HL-60 (cell line): ENCODE data around the gene KCNQ1.

ENCODE experiments used
- DNase-seq, 2 experiments: peaks; one replicate each; pipeline ENCODE4 v3.0.0-alpha.2; 2010 to 2020; ENCODE audit warnings: low read depth in 1 of 2, low spot score in 1 of 2
- H3K27ac ChIP-seq: fragments of 250-450 bp; sonication (Bioruptor Pico); replicated peaks from 2 replicates; pipeline ENCODE4 v1.5.1; 2020; ENCODE audit warnings: mild to moderate bottlenecking, moderate library complexity
- H3K27me3 ChIP-seq: fragments of 250-450 bp; sonication (Bioruptor Pico); 2 replicates; pipeline ENCODE4 v1.5.1; 2021; ENCODE audit warnings: mild to moderate bottlenecking, moderate library complexity; ENCODE audit not compliant: insufficient read depth, poor library complexity, severe bottlenecking
- H3K4me3 ChIP-seq: replicated peaks from 2 replicates; pipeline ENCODE4 v1.5.1; 2011; ENCODE audit warnings: mild to moderate bottlenecking, control low read depth, low read length; ENCODE audit not compliant: insufficient read depth
- CTCF ChIP-seq: IDR thresholded peaks from one replicate; pipeline ENCODE4 v1.5.1; 2011; ENCODE audit warnings: low read length, control low read depth, inconsistent platforms; ENCODE audit not compliant: insufficient read depth
- GABPA ChIP-seq: IDR thresholded peaks from 2 replicates; pipeline ENCODE4 v1.6.1; 2012; ENCODE audit warnings: low read depth
- POLR2AphosphoS5 ChIP-seq: IDR thresholded peaks from 2 replicates; pipeline ENCODE4 v1.6.1; 2012; ENCODE audit warnings: low read depth
- REST ChIP-seq: IDR thresholded peaks from 2 replicates; pipeline ENCODE4 v1.6.1; 2012; ENCODE audit warnings: low read depth; ENCODE audit not compliant: insufficient replicate concordance
- SPI1 ChIP-seq: IDR thresholded peaks from 2 replicates; pipeline ENCODE4 v1.6.1; 2012; ENCODE audit warnings: low read depth, mild to moderate bottlenecking, borderline replicate concordance

KCNQ1 gene

GRCh38 chr11:2555891-2556290 is 111.1 kb downstream of the KCNQ1 start:
- H3K4me3 ChIP-seq = no peak overlapping the region
- H3K27ac ChIP-seq = no peak overlapping the region
- TF ChIP-seq GABPA (no peak), CTCF (no peak), REST (no peak), POLR2AphosphoS5 (no peak), SPI1 (no peak)
- no peaks in the 10 kb centered on the region for H3K27me3 ChIP-seq
- no peak for DNase-seq

- TF ChIP-seq CTCF = no peak
- TF ChIP-seq POLR2AphosphoS5 = no peak
- no peak for TF ChIP-seq REST
- no peak for TF ChIP-seq SPI1
- no peak for TF ChIP-seq GABPA
- no peak overlapping the region for H3K27ac ChIP-seq
- no peaks in the 10 kb centered on the region for H3K27me3 ChIP-seq
- no peak for DNase-seq
- H3K4me3 ChIP-seq = no peak overlapping the region
These were observed 112.6 kb downstream of the KCNQ1 start for GRCh38 chr11:2557381-2557780.

GRCh38 chr11:2558397-2558796 is 113.6 kb downstream of the KCNQ1 start:
- no peak overlapping the region for H3K27ac ChIP-seq
- TF ChIP-seq REST = no peak
- no peak for TF ChIP-seq SPI1
- TF ChIP-seq CTCF = no peak
- no peak for TF ChIP-seq GABPA
- TF ChIP-seq POLR2AphosphoS5 = no peak
- H3K4me3 ChIP-seq = no peak overlapping the region
- no peaks in the 10 kb centered on the region for H3K27me3 ChIP-seq
- no peak for DNase-seq
